K562 (cell line): Measurements from ENCODE around the gene RPL27. TPM values are rescaled to one million over a fixed set of nuclear protein-coding genes. Genes with fewer than 3 reads are reported as not detected.

Experiments
- ATAC-seq: fragments of 200-7000 bp; cut with Tn5 transposase; 3 replicates; pipeline ENCODE4 v1.9.1; 2020; ENCODE audit warnings: moderate library complexity
- BruUV-seq: library from RNA; stranded (reverse); fragments of 400-500 nt; replicated peaks from 2 replicates; lab custom pipeline; 2021; lab: Mats Ljungman, UMichigan
- CTCF ChIA-PET: fragments of 300-600 bp; formaldehyde crosslinking; extraction: SDS; loops from one replicate; lab custom pipeline; 2021; ENCODE audit warnings: low intra/inter-chr PET ratio; lab: Yijun Ruan, JAX
- POLR2A ChIA-PET: fragments of 300-600, 350-650 bp; sonication (Branson Sonifier 250); formaldehyde crosslinking; extraction: SDS; loops from one replicate; lab custom pipeline; 2021; ENCODE audit warnings: antibody characterized with exemption, inconsistent platforms; lab: Yijun Ruan, JAX
- DNase-seq, 4 experiments: peaks; one replicate each; pipeline versions ENCODE4 v3.0.0 to v3.0.0-alpha.2; 2011 to 2018; ENCODE audit warnings: low spot score in 3 of 4, mixed read lengths in 3 of 4; ENCODE audit errors: extremely low read depth in 1 of 4
- FAIRE-seq: peaks from 2 replicates; lab custom pipeline; 2011; peaks lifted over from hg19 to GRCh38; lab: Jason Lieb, UNC
- H2AFZ ChIP-seq: 2 replicates; pipeline ENCODE4 v1.6.0; 2011; ENCODE audit warnings: low read depth, low read length, control low read depth, inconsistent platforms
- H3K27ac ChIP-seq: fragments of 200-600 bp; 3 replicates; pipeline ENCODE4 v1.8.0; 2011; ENCODE audit warnings: low read depth, mild to moderate bottlenecking, control low read depth, inconsistent platforms, low read length, moderate library complexity, mixed read lengths; ENCODE audit errors: extremely low read depth
- H3K27me3 ChIP-seq, 2 experiments: fragments of 300-600 bp in 1 of 2; 2 replicates in 1 of 2; 3 replicates in 1 of 2; pipeline versions ENCODE4 v1.6.0 to v1.8.0; 2011; ENCODE audit warnings: inconsistent platforms in 2 of 2, low read length in 2 of 2, mild to moderate bottlenecking in 1 of 2, mixed read lengths in 1 of 2, moderate library complexity in 1 of 2; ENCODE audit not compliant: control insufficient read depth in 2 of 2, insufficient read depth in 2 of 2
- H3K36me3 ChIP-seq: fragments of 300-600 bp; 3 replicates; pipeline ENCODE4 v1.8.0; 2011; ENCODE audit warnings: mild to moderate bottlenecking, low read length, inconsistent platforms; ENCODE audit not compliant: control insufficient read depth, insufficient read depth
- H3K4me1 ChIP-seq, 2 experiments: fragments of 200-600 bp in 1 of 2; replicated peaks in 1 of 2; 2 replicates in 1 of 2; 3 replicates in 1 of 2; pipeline versions ENCODE4 v1.5.1 to v1.8.0; 2011; ENCODE audit warnings: inconsistent platforms in 2 of 2, low read length in 2 of 2, mild to moderate bottlenecking in 1 of 2, mixed read lengths in 1 of 2, moderate library complexity in 1 of 2; ENCODE audit not compliant: control insufficient read depth in 2 of 2, insufficient read depth in 2 of 2
- H3K4me2 ChIP-seq: 2 replicates; pipeline ENCODE4 v1.6.1; 2011; ENCODE audit warnings: low read length, control low read depth, inconsistent platforms, mixed read lengths; ENCODE audit not compliant: insufficient read depth
- H3K4me3 ChIP-seq: fragments of 200-600 bp; sonication (generic), shearing (Covaris generic); 2 replicates; pipeline ENCODE4 v1.5.1; 2016; ENCODE audit warnings: control low read depth, inconsistent platforms
- H3K79me2 ChIP-seq: fragments of 200-600 bp; 3 replicates; pipeline ENCODE4 v1.8.0; 2011; ENCODE audit warnings: low read length, inconsistent platforms; ENCODE audit not compliant: control insufficient read depth, insufficient read depth
- H3K9ac ChIP-seq, 2 experiments: 2 replicates each; pipeline versions ENCODE4 v1.6.0 to v1.6.1; 2011; ENCODE audit warnings: low read depth in 2 of 2, low read length in 2 of 2, control low read depth in 1 of 2, inconsistent platforms in 1 of 2, mild to moderate bottlenecking in 1 of 2, mixed read lengths in 1 of 2; ENCODE audit not compliant: insufficient read depth in 1 of 2
- H3K9me1 ChIP-seq: one replicate; pipeline ENCODE4 v1.6.0; 2011; ENCODE audit warnings: inconsistent platforms, mild to moderate bottlenecking, low read length, moderate library complexity; ENCODE audit not compliant: control insufficient read depth, insufficient read depth
- H3K9me3 ChIP-seq: replicated peaks from 2 replicates; pipeline ENCODE4 v1.5.1; 2011; ENCODE audit warnings: low read depth, low read length, inconsistent platforms; ENCODE audit not compliant: control insufficient read depth, insufficient read depth
- H4K20me1 ChIP-seq: replicated peaks from 2 replicates; pipeline ENCODE4 v1.6.1; 2011; ENCODE audit warnings: low read length, inconsistent platforms, mixed read lengths; ENCODE audit not compliant: control insufficient read depth, insufficient read depth
- BRD4 ChIP-seq: fragments of 200-600 bp; sonication (generic); IDR thresholded peaks from 2 replicates; pipeline ENCODE4 v1.6.1; 2017; ENCODE audit warnings: inconsistent platforms
- FOS ChIP-seq: IDR thresholded peaks from 3 replicates; pipeline ENCODE4 v1.6.1; 2011; ENCODE audit not compliant: insufficient read length; ENCODE audit errors: extremely low read depth
- MCM7 ChIP-seq, 2 experiments: fragments of 450-650 bp; IDR thresholded peaks; 2 replicates each; pipeline ENCODE4 v1.6.1; 2016 to 2018
- RNF219 ChIP-seq: fragments of 250-450 bp; sonication (Bioruptor Pico); IDR thresholded peaks from 2 replicates; pipeline ENCODE4 v1.5.0; 2022; ENCODE audit warnings: mild to moderate bottlenecking
- STAG1 ChIP-seq: sonication (generic); formaldehyde crosslinking; IDR thresholded peaks from 2 replicates; pipeline ENCODE4 v1.5.0; 2020; ENCODE audit warnings: missing genetic modification reagents, borderline replicate concordance
- XRCC5 ChIP-seq: fragments of 200-400 bp; formaldehyde crosslinking; IDR thresholded peaks from 2 replicates; pipeline ENCODE4 v1.6.1; 2017; ENCODE audit warnings: low read depth, mild to moderate bottlenecking, low read length
- ZFP91 ChIP-seq: sonication (generic); formaldehyde crosslinking; IDR thresholded peaks from 2 replicates; pipeline ENCODE4 v1.8.0; 2022; ENCODE audit warnings: mild to moderate bottlenecking, missing genetic modification reagents
- ZNF655 ChIP-seq: fragments of 250-450 bp; sonication (Bioruptor Pico); IDR thresholded peaks from 2 replicates; pipeline ENCODE4 v1.5.0; 2021
- ZNF707 ChIP-seq: fragments of 250-450 bp; sonication (Bioruptor Pico); conservative IDR thresholded peaks from 2 replicates; pipeline ENCODE4 v1.8.0; 2022; ENCODE audit warnings: inconsistent platforms, mild to moderate bottlenecking, moderate library complexity
- in situ Hi-C: fragments of 300-500 bp; cut with MboI; formaldehyde crosslinking; loops from 4 replicates; pipeline ENCODE4 v1.15.0; 2018; ENCODE audit warnings: inconsistent platforms, mixed read lengths
- intact Hi-C: fragments of 100-400 bp; cut with micrococcal nuclease; formaldehyde crosslinking; loops from 2 replicates; pipeline ENCODE4 v1.14.2; 2022
- polyA plus RNA-seq, 8 experiments: library from polyadenylated mRNA; depleted of rRNA in 4 of 8; stranded (reverse) in 5 of 8; unstranded in 3 of 8; fragments of >200 nt; fragmentation: Nextera tagmentation in 2 of 8; fragmentation: Illumina TruSeq in 1 of 8; extraction: Ambion mirVana in 2 of 8; extraction: Trizol in 1 of 8; gene quantifications; 2 replicates each; pipeline versions ENCODE4 v1.2.1 to v1.2.3, GENCODE V29; 2011 to 2014; ENCODE audit warnings: inconsistent platforms in 1 of 8, missing spikeins in 1 of 8
- total RNA-seq, 7 experiments: library from RNA; depleted of rRNA in 6 of 7; stranded (reverse); fragments of >200 nt in 6 of 7; fragmentation: Illumina TruSeq in 2 of 7; extraction: Trizol in 2 of 7; gene quantifications; 2 replicates each; pipeline versions ENCODE4 v1.2.1 to v1.2.3, GENCODE V29; 2011 to 2021; ENCODE audit warnings: low replicate concordance in 1 of 7
- TF ChIP-seq, protein P1 (sequence below): sonication (generic); formaldehyde crosslinking; IDR thresholded peaks from 2 replicates; pipeline ENCODE4 v1.8.0; 2022; ENCODE audit warnings: missing genetic modification reagents, mild to moderate bottlenecking, borderline replicate concordance

The RPL27 gene
- total and polyA plus RNA-seq, 9 of the 15 experiments (the other 6 are each of a cell fraction or from before 2014, with no cell fraction given), result 1,539 to 6,155 (median 3,710) TPM

DNA sequence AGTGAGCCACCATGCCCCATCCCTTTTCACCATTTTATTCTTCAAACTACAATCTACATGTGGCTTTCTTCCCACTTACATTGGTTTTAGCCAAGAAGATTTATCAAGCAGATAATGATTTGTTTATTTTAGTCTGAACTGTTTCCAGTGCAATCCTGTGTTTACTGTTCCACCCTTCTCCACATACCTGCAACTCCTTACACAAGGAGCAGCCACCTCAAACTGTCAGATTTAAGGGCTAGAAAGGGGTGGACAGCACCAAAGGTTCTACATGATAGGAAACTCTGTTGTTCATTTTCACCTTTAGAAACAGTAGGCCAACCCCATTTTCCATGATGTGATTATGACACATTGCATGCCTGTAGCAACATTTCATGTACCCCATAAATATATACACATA, 16.0 kb upstream of the RPL27 start:
- Histone ChIP-seq H3K4me3 (peak overlapping the region; percentile 92; the same call in 1 of the 2 replicates), H3K79me2 (peaks cover 52% of the 10 kb centered on the region)
- intact Hi-C loops, result no loop called here
- TF ChIP-seq FOS, result no peak
- no peak for TF ChIP-seq ZNF655
- TF ChIP-seq XRCC5, result no peak
- TF ChIP-seq MCM7 (IDR thresholded peaks at IDR 0.05), result no peak
- TF ChIP-seq ZNF707 (CRISPR knock-in tag), result no peak
- TF ChIP-seq BRD4, result no peak
- TF ChIP-seq STAG1 (CRISPR knock-in tag), result no peak
- no peak for TF ChIP-seq ZFP91 (CRISPR knock-in tag)
- no peak for TF ChIP-seq RNF219 (CRISPR knock-in tag)
- TF ChIP-seq, protein P1, sequence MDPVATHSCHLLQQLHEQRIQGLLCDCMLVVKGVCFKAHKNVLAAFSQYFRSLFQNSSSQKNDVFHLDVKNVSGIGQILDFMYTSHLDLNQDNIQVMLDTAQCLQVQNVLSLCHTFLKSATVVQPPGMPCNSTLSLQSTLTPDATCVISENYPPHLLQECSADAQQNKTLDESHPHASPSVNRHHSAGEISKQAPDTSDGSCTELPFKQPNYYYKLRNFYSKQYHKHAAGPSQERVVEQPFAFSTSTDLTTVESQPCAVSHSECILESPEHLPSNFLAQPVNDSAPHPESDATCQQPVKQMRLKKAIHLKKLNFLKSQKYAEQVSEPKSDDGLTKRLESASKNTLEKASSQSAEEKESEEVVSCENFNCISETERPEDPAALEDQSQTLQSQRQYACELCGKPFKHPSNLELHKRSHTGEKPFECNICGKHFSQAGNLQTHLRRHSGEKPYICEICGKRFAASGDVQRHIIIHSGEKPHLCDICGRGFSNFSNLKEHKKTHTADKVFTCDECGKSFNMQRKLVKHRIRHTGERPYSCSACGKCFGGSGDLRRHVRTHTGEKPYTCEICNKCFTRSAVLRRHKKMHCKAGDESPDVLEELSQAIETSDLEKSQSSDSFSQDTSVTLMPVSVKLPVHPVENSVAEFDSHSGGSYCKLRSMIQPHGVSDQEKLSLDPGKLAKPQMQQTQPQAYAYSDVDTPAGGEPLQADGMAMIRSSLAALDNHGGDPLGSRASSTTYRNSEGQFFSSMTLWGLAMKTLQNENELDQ (CRISPR knock-in tag), result no peak

More for the DNA sequence above, 16.0 kb upstream of the RPL27 start:
- BruUV-seq, result no TSS peak
- POLR2A ChIA-PET, result interaction anchor here (0.6 to 3.8 kb wide), 3 partner anchors 11 to 16 kb away, joined by 3 to 13 read pairs (median 5); partner anchors contain the start of gene RPL27
- Histone ChIP-seq H3K4me2 (0 out of 2 replicates have a peak overlapping the region, but pooled peaks have one; percentile 99), H2AFZ (no peak overlapping the region), H4K20me1 (no peaks in the 10 kb centered on the region), H3K9me1 (no peaks in the 10 kb centered on the region), H3K9ac (no peak overlapping the region), H3K27ac (no peak overlapping the region; the same call in 2 of the 3 replicates), H3K27me3 (no peaks in the 10 kb centered on the region), H3K4me1 (peaks cover 20 to 24% of the 10 kb centered on the region in 2 experiments; a peak in 4 of 5 replicates), H3K36me3 (peaks cover 45% of the 10 kb centered on the region), H3K9me3 (no peaks in the 10 kb centered on the region)
- CTCF ChIA-PET, result interaction anchor here (2.7 kb wide), 1 partner anchor 139 kb away, joined by 20 read pairs; no protein-coding TSS in a partner anchor
- in situ Hi-C loops, result no loop called here
- no peak for FAIRE-seq
- DNase-seq, result no peak
- ATAC-seq, result no peak
